Breast epithelium (tissue), 3 donors: ENCODE results near the gene CALCOCO2.
"Not testable (repeated sequence)": the region's sequence is repeated elsewhere in the genome, so short reads cannot be mapped to it uniquely, and the experiment has no call there.

Experiments
- CTCF ChIP-seq, 3 donors: fragments of 450-650 bp; IDR thresholded peaks; one replicate each; pipeline ENCODE4 v1.5.1; 2016 to 2017; ENCODE audit warnings: antibody characterized with exemption in 3 of 3, mild to moderate bottlenecking in 3 of 3, moderate library complexity in 3 of 3
- POLR2A ChIP-seq: fragments of 450-650 bp; IDR thresholded peaks from one replicate; pipeline ENCODE4 v1.6.1; 2016; ENCODE audit warnings: antibody characterized with exemption, mild to moderate bottlenecking, moderate library complexity
- POLR2AphosphoS5 ChIP-seq, 3 donors: sonication (generic); formaldehyde crosslinking; IDR thresholded peaks; one replicate each; pipeline ENCODE4 v1.6.1; 2017; ENCODE audit warnings: antibody characterized with exemption in 3 of 3

GRCh38 chr17:48796163-48796522 lies 34.7 kb upstream of the CALCOCO2 start:
- not testable (repeated sequence) for TF ChIP-seq CTCF (IDR thresholded peaks at IDR 0.05); POLR2AphosphoS5 (IDR thresholded peaks at IDR 0.05); POLR2A
